Stimulated activated CD4-positive, alpha-beta T cell treated with anti-CD3 and anti-CD28 coated beads, Interleukin-1b, Interleukin-23, amount 100 ng/mL, for 4 hours (primary cell): Measurements from ENCODE around the gene DSCAM.
"Not testable (repeated sequence)": the region's sequence is repeated elsewhere in the genome, so short reads cannot be mapped to it uniquely, and the experiment has no call there.

ENCODE experiments used
- DNase-seq, 2 donors: peaks; one replicate each; pipeline ENCODE4 v3.0.0-alpha.2; 2020; ENCODE audit warnings: low read depth in 2 of 2

Gene DSCAM

DNA sequence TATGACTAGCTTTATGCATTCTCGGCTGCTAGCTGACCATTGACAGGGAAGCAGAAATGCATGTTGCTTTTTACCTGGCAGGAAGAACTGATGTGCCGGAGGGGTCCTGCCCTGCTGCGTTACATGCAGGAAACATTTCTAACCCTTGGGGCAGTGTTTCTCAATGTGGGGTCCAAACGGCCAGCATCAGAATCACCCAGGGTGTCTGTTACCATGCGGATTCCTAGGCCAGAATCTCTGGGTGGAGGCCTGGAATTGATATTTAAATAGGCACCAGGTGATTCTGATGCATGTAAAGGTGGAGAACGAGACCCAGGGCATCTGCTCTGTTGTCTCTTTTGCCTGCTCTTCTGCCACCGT is 797.0 kb downstream of the DSCAM start:
- DNase-seq = no peak

DNA sequence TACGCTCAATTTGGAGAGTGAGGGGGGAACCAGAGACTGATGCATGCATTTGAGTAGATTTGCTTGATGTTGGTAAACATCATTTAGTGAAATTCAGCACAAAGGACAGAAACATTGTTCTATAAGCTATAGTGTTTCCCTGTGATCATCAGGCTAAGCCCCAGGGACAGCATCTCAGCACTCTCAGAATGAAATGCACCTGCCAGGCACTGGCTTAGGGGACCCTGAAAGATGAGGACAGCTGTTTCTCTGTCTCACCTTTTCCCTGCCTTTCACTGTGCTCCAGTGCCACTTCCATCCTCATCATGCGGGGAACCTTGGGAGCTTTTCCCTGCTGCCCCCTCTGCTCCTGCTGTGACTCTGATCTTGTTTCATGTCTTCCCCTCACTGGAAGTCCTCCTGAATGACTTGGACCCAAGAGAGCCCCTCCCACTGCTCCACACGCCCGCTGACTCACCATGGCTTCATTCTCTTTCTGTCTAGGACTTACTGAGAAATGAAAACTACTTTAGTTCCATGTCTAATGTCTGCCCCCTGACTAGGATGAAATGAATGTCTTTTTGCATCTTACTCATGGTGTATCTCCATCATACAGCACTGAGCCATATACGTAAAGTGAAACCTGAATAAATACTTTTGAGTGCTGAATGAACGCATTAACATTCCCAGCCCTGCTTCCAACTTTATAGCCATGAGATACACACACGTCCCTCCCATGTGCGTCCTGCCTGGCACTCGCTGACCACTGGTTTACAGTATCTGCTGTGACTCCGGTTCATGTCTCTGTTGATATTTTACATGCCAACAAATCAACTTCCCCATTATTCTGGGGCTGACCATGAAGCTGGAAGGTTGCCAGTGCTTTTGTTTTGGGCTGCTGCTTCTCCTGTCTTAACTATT is 797.7 kb downstream of the DSCAM start:
- DNase-seq = no peak

- DNase-seq = no peak
Observed at GRCh38 chr21:40047993-40048730, 798.8 kb downstream of the DSCAM start.

DNA sequence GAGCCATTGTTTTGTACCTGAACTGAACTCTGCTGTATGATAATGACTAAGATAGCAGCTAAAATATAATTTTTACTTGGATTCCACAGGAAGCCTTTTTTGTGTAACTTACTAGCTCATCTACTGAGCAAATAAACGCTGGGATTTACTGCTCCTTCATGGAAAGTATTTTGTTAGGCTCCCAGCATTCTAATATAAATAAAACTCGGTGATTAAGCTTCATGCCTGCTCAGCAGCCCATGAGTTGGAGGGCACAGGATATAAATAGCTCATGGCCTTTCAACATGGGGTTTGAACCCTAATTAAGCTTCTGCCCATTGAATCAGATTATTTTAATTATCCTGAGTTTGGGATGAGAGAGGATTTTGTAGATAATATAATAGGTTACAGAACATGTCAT is 799.7 kb downstream of the DSCAM start:
- no peak for DNase-seq

DNA sequence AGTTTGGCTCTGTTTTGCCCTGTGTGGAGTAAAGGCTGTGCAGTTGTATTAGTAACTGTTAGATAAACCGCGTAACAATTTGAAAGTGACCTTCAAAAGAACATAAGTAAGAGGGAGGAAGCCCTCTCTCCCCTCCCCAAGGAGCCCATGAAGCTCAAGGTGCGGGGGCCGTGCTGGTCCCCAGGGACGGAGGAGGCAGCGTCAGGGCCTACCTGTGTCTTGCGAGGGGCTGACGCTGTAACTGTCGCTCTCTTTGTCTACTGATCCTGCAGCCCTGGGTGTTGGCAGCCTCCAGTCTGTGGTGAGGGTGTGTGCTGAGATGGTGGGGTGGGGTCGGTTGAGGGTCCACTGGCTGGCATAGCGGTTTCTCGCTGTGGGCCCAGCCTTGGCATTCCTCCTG is 803.1 kb downstream of the DSCAM start:
- no peak for DNase-seq

- no peak for DNase-seq
Observed at GRCh38 chr21:40043423-40043822, 803.5 kb downstream of the DSCAM start.

GRCh38 chr21:40041446-40041845 is 805.5 kb downstream of the DSCAM start:
- no peak for DNase-seq

DNA sequence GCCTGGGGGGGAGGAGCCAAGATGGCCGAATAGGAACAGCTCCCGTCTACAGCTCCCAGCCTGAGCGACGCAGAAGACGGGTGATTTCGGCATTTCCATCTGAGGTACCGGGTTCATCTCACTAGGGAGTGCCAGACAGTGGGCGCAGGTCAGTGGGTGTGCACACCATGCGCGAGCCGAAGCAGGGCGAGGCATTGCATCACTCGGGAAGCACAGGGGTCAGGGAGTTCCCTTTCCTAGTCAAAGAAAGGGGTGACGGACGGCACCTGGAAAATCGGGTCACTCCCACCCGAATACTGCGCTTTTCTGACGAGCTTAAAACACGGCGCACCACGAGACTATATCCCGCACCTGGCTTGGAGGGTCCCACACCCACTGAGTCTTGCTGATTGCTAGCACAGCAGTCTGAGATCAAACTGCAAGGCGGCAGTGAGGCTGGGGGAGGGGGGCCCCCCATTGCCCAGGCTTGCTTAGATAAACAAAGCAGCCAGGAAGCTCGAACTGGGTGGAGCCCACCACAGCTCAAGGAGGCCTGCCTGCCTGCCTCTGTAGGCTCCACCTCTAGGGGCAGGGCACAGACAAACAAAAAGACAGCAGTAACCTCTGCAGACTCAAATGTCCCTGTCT is 813.7 kb downstream of the DSCAM start:
- DNase-seq = not testable (repeated sequence)

- DNase-seq = no peak
Observed at GRCh38 chr21:40029888-40030287, 817.1 kb downstream of the DSCAM start.

DNA sequence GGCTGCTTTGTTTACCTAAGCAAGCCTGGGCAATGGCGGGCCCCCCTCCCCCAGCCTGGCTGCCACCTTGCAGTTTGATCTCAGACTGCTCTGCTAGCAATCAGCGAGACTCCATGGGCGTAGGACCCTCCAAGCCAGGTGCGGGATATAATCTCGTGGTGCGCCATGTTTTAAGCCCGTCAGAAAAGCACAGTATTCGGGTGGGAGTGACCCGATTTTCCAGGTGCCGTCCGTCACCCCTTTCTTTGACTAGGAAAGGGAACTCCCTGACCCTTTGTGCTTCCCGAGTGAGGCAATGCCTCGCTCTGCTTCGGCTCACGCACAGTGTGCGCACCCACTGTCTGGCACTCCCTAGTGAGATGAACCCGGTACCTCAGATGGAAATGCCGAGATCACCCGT is 818.6 kb downstream of the DSCAM start:
- not testable (repeated sequence) for DNase-seq

- no peak for DNase-seq
Observed at GRCh38 chr21:40021558-40022351, 825.2 kb downstream of the DSCAM start.

GRCh38 chr21:40020651-40021050 is 826.3 kb downstream of the DSCAM start:
- no peak for DNase-seq

DNA sequence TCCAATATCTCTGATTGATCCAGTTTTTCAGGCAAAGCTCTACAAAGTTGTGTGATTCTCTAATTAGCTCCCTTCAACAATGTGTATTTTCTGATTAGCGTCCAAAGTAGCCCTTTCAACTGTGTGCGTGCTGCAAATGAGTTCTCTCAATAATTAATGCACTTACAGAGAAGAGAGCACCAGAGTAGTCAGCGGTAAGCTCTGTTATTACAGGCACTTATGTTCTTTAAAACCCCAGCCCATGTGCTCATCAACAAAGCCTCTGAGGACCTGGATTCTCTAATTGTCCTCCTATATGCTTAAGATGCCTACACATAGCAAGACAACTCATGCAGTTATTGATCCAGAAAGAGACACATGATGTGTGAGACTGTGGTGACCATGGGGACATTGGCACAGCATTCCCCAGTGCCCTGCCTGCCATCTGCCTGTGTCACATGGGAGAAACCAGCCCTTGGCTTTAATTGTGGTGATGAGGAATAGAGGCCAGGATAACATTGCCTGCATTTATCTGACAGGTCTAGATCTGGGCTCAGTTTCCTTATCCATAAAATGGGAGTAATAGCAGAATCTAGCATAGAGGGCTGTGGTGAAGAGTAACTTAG is 828.0 kb downstream of the DSCAM start:
- DNase-seq = no peak

DNA sequence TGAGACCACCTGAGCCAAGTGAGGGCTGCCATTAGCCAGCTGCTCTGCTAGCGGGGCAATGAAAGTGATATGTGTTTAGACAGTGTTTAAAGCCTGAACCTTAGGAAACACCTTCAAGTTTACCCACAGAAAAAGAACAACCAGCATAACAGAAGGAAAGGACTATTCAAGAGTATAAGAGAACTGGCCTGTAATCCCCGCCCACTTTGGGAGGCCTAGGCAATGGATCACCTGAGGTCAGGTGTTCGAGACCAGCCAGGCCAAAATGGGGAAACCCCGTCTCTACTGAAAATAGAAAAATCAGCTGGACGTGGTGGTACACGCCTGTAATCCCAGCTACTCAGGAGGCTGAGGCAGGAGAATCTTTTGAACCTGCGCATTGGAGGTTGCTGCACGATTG is 830.3 kb downstream of the DSCAM start:
- no peak for DNase-seq

GRCh38 chr21:40016234-40016633 is 830.7 kb downstream of the DSCAM start:
- no peak for DNase-seq

DNA sequence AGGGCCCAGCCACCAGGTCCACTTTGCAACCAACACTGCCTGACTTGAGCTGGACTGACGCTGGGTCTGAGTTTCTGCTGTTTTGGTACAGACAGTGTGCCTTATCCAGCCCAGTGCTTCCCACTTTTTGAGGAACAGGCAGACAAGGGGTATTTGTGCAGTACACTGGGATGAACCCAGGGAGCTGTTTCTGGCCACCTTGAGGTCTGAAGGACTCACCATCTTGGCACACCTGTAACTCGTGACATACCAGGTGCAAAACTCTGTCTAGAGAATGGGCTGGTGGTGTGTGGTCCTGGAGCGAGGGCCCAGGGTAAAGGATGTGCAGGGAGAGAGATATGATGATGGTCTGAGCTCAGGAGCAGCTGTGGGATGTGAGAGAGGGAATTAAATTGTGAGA is 831.1 kb downstream of the DSCAM start:
- no peak for DNase-seq

GRCh38 chr21:40014394-40014793 is 832.6 kb downstream of the DSCAM start:
- DNase-seq = no peak

DNA sequence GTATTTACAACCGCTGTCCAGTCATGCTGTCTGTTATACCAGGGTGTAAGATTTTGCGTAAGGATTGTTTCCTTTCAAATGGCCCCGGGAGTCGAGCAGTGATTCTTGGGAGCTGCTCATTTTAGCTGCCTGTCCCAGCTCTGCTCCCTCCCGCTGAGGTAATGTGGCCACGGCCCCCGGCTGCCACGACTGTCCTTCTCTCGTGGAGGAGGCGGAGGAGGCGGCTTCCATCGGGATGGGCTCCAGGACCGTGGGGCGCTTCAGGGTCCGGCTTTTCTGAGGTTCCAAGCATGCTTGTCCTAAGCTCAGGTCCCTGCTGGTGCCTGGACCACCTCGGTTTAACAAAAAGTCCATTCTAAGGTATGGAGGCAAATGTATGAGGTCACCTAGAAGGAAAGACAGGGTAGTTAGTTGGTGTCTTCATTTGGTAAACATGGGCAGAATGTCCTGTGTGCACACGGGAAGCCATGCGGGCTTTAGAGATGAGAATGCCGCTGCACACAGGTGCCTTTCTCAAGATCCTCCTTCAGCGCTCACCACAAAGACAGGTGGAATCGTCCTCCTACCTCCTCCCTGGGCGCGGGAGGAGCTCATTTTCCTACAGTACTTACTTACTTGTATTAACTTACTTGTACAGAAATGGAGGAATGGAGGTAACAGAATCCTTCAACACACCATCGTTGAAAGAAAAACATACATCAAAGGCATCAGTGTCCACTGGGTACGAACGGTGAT is 833.8 kb downstream of the DSCAM start:
- DNase-seq = no peak

DNA sequence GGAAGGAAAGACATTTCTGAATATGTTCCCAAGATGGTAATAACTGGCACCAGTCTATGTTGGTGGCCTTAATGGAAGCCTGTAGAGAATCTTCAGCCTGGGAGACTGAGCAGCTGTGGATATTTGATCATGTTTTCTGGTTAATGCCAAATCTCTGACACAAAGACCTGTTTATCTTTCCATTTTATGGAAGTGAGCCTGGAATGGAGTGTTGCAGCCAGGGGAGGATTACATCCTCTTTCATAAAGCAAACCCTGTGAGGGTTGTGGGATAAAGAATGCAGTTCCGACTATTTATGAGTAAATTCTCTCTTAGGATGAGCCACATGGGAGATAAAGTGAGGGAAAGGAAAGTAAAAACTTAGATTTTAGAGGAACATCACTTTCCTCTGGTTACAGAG is 835.6 kb downstream of the DSCAM start:
- no peak for DNase-seq

DNA sequence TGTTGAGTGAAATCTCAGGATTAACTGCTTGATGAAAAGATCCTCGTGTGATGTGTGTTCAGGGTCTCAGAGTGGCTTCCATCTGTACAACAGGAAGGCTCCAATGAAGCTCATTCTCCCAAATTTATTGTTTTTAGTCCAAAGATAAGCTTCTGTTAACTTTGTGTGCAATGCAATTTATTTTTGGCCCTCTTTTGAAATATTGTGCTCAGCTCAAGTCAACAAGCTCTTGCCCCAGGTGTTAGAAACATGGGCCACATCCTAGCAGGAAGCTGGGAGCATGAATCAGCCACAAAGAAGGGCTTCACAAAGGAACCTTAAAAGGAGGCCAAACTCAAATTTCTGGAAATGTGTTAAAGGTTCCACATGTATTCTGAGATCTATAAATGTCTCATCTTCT is 844.0 kb downstream of the DSCAM start:
- DNase-seq = no peak
